Subcutaneous adipose tissue (tissue), 4 donors: ENCODE data around the gene ULK3. TPM values are rescaled to one million over a fixed set of nuclear protein-coding genes. Genes with fewer than 3 reads are reported as not detected.

ENCODE experiments used
- CTCF ChIP-seq: fragments of 450-650 bp; IDR thresholded peaks from one replicate; pipeline ENCODE4 v1.5.1; 2016; ENCODE audit warnings: low read depth, mild to moderate bottlenecking, control low read depth, antibody characterized with exemption, moderate library complexity
- total RNA-seq, 4 donors: library from RNA; depleted of rRNA; stranded (reverse); fragments of >200 nt; gene quantifications; one replicate each; pipeline ENCODE4 v1.1.0, GENCODE V29; 2016

ULK3 gene
- total RNA-seq, 4 donors from 2014 or later = 23.8 to 29.8 (median 28.7) TPM

GRCh38 chr15:74824976-74825375 is 18.0 kb downstream of the ULK3 start:
- TF ChIP-seq CTCF = no peak

DNA sequence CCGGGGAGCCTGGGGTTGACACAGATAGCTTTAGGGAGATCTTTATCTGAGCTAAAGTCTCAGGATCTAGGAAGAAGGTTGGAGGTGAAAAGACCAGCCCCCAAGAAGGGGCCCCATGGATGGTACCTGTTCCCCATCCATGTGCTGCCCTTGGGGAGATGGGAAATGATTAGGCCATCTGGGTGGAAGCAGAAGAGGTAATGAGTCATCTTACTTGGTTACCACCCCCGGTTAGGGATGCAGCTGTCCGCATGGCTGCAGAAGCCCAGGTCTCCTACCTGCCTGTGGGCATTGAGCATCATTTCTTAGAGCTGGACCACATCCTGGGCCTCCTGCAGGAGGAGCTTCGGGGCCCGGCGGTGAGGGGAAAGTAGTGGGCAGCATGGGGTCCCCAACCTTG is 19.6 kb downstream of the ULK3 start:
- TF ChIP-seq CTCF = no peak

- TF ChIP-seq CTCF = no peak
Observed at GRCh38 chr15:74822233-74822632, 20.7 kb downstream of the ULK3 start.

DNA sequence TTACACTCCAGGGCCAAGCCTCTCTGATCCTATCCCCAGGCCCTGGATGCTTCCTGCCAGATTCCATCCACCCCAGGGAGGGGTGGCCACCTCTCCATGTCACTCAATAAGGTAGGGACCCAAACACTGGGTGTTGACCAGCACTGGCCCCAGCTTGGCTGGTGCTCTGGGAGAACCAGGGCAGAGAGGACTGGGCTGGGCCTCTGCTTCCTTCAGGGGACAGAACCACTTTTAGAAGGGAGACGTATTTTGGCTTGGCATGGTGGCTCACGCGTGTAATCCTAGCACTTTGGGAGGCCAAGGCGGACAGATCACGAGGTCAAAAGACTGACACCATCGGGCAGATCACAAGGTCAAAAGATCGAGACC is 21.2 kb downstream of the ULK3 start:
- TF ChIP-seq CTCF = no peak

- TF ChIP-seq CTCF = no peak
Observed at GRCh38 chr15:74821091-74821789, 21.7 kb downstream of the ULK3 start.

GRCh38 chr15:74820056-74820455 is 22.9 kb downstream of the ULK3 start:
- TF ChIP-seq CTCF = no peak

DNA sequence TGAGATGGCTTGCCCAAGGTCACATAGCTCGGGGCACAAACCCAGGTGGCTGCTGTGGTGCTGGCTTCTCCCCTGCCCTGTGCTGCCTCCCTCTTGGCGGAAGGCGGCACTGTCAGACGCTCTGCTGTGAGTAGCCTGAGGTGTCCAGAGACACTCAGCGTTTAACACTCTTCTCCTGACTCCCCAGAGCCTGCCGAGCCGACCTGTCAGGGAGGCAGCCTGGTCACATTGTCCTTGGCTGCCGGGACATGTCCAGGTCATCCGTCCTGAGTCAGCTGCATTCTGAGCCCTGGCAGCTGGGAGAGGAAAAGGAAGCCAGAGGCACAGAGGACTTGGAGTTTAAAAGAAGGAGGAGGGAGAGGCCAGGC is 25.6 kb downstream of the ULK3 start:
- no peak for TF ChIP-seq CTCF
